ENCODE measurements around the gene FAM13B. TPM values are rescaled to one million over a fixed set of nuclear protein-coding genes. Genes with fewer than 3 reads are reported as not detected.

Gene FAM13B
- total and polyA plus RNA-seq, 10 of the 15 experiments (the other 5 are each of a cell fraction or from before 2014, with no cell fraction given) = 3.6 to 30.0 (median 20.3) TPM

DNA sequence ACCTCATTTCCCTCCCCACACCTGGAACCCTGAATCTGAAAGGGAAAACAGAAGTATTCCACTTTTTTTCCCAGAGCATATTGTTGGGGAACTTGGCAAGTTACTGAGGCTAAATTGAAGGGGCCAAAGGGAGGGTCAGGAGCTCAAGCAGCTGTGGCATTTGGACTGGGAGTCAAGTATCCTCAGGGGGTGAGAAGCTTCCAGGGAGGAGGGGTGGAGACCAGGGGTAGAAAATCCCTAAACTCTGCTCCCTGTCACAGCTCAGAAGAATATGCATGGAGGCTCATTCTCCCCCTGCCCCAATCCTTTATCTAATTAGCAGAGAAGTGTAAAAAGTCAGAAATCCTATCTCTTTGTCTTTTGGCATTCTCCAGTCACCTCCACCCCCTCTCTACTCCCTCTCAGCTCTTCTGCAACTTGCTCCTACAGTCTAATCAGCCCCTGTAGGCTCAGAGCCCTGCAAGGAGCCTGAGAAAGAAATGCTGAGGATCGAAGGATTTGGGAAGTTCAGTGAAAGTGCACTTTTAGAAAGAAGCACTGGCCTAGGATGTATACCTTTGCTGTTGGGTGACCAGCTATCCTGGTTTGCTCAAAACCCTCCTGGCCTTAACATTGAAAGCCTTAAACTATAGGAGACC lies 45.2 kb upstream of the FAM13B start (continued):
- TF ChIP-seq, protein P1, sequence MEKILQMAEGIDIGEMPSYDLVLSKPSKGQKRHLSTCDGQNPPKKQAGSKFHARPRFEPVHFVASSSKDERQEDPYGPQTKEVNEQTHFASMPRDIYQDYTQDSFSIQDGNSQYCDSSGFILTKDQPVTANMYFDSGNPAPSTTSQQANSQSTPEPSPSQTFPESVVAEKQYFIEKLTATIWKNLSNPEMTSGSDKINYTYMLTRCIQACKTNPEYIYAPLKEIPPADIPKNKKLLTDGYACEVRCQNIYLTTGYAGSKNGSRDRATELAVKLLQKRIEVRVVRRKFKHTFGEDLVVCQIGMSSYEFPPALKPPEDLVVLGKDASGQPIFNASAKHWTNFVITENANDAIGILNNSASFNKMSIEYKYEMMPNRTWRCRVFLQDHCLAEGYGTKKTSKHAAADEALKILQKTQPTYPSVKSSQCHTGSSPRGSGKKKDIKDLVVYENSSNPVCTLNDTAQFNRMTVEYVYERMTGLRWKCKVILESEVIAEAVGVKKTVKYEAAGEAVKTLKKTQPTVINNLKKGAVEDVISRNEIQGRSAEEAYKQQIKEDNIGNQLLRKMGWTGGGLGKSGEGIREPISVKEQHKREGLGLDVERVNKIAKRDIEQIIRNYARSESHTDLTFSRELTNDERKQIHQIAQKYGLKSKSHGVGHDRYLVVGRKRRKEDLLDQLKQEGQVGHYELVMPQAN (conservative IDR thresholded peaks at IDR 0.05) = no peak

DNA sequence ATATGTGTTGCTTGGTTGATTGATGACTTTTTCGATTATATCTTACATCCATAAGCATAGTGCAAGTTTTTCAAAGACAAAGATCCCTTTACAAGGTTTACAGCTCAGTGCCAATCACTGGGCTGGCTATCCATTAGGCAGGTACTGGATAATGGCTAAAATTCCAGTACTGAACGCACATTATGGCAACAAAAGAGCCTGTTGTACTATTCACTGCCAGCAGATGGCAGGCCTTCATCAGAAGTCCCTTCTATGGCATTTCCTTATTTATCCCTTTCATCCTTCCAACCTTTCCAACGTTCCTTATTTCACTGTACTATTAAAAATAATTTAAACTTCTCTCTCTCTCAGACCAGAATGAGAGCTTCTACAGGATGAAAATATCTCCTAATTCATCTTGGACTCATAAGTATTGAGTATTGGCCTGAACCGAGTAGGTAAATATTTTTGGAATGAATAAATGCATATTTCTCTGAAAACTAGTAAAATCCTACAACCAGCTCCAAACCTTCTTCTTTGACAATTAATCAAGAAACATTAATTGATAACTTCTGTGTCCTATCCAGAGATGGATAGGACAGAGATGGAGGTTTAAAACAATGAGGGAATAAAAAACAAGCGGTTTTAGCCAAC lies 44.3 kb upstream of the FAM13B start:
- BruUV-seq (replicated peaks) = no TSS peak
- H3K27me3 ChIP-seq (replicated peaks in 1 of 2; ENCODE audit: control insufficient read depth in 2 of 2, insufficient read depth in 2 of 2, low read length in 1 of 2) = no peaks in the 10 kb centered on the region
- ChIA-PET POLR2A (no interaction called here), SMC1A (ENCODE audit: uncharacterized antibody, unreplicated experiment) (interaction anchor here (0.7 to 7.0 kb wide), 17 partner anchors 11 to 471 kb away, joined by 3 to 87 read pairs (median 4); partner anchors contain the start of gene FAM13B), CTCF (interaction anchor here (0.7 to 12.1 kb wide), 32 partner anchors 9 to 1186 kb away, joined by 3 to 243 read pairs (median 4); partner anchors contain the start of genes BRD8, KIF20A, NME5 and PKD2L2), RAD21 (ENCODE audit: unreplicated experiment) (interaction anchor here (0.9 to 4.7 kb wide), 9 partner anchors 14 to 100 kb away, joined by 3 to 59 read pairs (median 5); partner anchors contain the start of genes FAM13B and NME5)
- no peaks in the 10 kb centered on the region for H4K20me1 ChIP-seq (ENCODE audit: control insufficient read depth, insufficient read depth)
- H3K79me2 ChIP-seq (ENCODE audit: control insufficient read depth, insufficient read depth, low read length) = no peaks in the 10 kb centered on the region
- no peaks in the 10 kb centered on the region for H3K9me3 ChIP-seq (replicated peaks; ENCODE audit: control insufficient read depth, insufficient read depth, low read length)
- H3K9ac ChIP-seq (ENCODE audit: control insufficient read depth, insufficient read depth, low read length) = no peak overlapping the region
- 25% methylated on average over 5 of the region's 5 CpGs for WGBS (ENCODE audit: insufficient coverage, insufficient replicate concordance, low lambda C conversion rate, missing lambda C conversion rate)
- peak; percentile 59 for ATAC-seq
- no peak overlapping the region for H3K4me3 ChIP-seq
- DNase-seq (ENCODE audit: low read depth, low spot score) = no peak
- no peak overlapping the region for H3K27ac ChIP-seq (ENCODE audit: control insufficient read depth, insufficient read depth)
- H3K36me3 ChIP-seq (ENCODE audit: control insufficient read depth in 2 of 2, insufficient read depth in 2 of 2, low read length in 1 of 2) = no peaks in the 10 kb centered on the region
- no peak overlapping the region for H2AFZ ChIP-seq (ENCODE audit: control insufficient read depth, low read depth, low read length)
- peak; percentile 93 for FAIRE-seq
- in situ Hi-C loops (cut with MboI) = loop anchor here (25.0 kb wide), 1 partner anchor 740 kb away; no protein-coding TSS in a partner anchor
- intact Hi-C loops (cut with micrococcal nuclease; ENCODE audit: unreplicated experiment) = loop anchor here (1.0 kb wide), 1 partner anchor 56 kb away; no protein-coding TSS in a partner anchor
- no peak overlapping the region for H3K4me2 ChIP-seq (ENCODE audit: control insufficient read depth, insufficient read depth)
- H3K4me1 ChIP-seq (ENCODE audit: control insufficient read depth, insufficient read depth, low read length) = peaks cover 7% of the 10 kb centered on the region
- no peak for TF ChIP-seq RAD51 (IDR thresholded peaks at IDR 0.05)
- no peak for TF ChIP-seq MYC (IDR thresholded peaks at IDR 0.05; ENCODE audit: insufficient read depth, insufficient read length, insufficient replicate concordance, low read length, severe bottlenecking)
- no peak for TF ChIP-seq ZNF687 (IDR thresholded peaks at IDR 0.05)
- no peak for TF ChIP-seq DPF2 (IDR thresholded peaks at IDR 0.05)
- no peak for TF ChIP-seq EP300 (IDR thresholded peaks at IDR 0.05; ENCODE audit: borderline replicate concordance in 1 of 2, control insufficient read depth in 1 of 2, low read depth in 2 of 2, low read length in 2 of 2)
- TF ChIP-seq SMC3 (IDR thresholded peaks at IDR 0.05; ENCODE audit: borderline replicate concordance, low read length) = peak; percentile 97
- no peak for TF ChIP-seq MAX (IDR thresholded peaks at IDR 0.05; ENCODE audit: low read depth, low read length)
- no peak for TF ChIP-seq RELB (IDR thresholded peaks at IDR 0.05; ENCODE audit: low read depth)
- no peak for TF ChIP-seq TBL1XR1 (IDR thresholded peaks at IDR 0.05; ENCODE audit: low read depth, low read length)

All from GM12878 (cell line).